Natural killer cell (primary cell): ENCODE data around the gene CEP68. TPM values are rescaled to one million over a fixed set of nuclear protein-coding genes. Genes with fewer than 3 reads are reported as not detected.
"Not testable (repeated sequence)": the region's sequence is repeated elsewhere in the genome, so short reads cannot be mapped to it uniquely, and the experiment has no call there.

Experiments
- ATAC-seq, 3 donors: fragments of 150-1000 bp in 2 of 3; fragments of 200-7000 bp in 1 of 3; cut with Tn5 transposase; 1 replicate in 1 of 3; 2 replicates in 2 of 3; pipeline ENCODE4 v1.10.0; 2021; ENCODE audit warnings: mild to moderate bottlenecking in 2 of 3, moderate library complexity in 2 of 3
- DNase-seq, 2 donors: peaks; one replicate each; pipeline versions ENCODE4 v3.0.0 to v3.0.0-alpha.2; 2013 to 2021; ENCODE audit warnings: mixed read lengths in 1 of 2
- H3K27ac ChIP-seq: one replicate; pipeline ENCODE4 v1.5.1; 2013; ENCODE audit warnings: mild to moderate bottlenecking, low read length
- H3K27me3 ChIP-seq: one replicate; pipeline ENCODE4 v1.6.1; 2013; ENCODE audit warnings: low read length; ENCODE audit not compliant: control insufficient read depth, insufficient read depth
- H3K36me3 ChIP-seq: one replicate; pipeline ENCODE4 v1.6.1; 2013; ENCODE audit warnings: low read length; ENCODE audit not compliant: control insufficient read depth, insufficient read depth
- H3K4me1 ChIP-seq: one replicate; pipeline ENCODE4 v1.6.1; 2013; ENCODE audit warnings: low read length; ENCODE audit not compliant: control insufficient read depth, insufficient read depth
- H3K4me3 ChIP-seq: one replicate; pipeline ENCODE4 v1.5.1; 2013; ENCODE audit warnings: low read length
- H3K9me3 ChIP-seq: one replicate; pipeline ENCODE4 v1.6.1; 2013; ENCODE audit warnings: low read length; ENCODE audit not compliant: control insufficient read depth, insufficient read depth
- H3K27ac Mint-ChIP-seq, 2 donors: one replicate each; pipeline ENCODE4 v1.8.0; 2022; ENCODE audit warnings: mild to moderate bottlenecking in 2 of 2, mixed read lengths in 2 of 2, moderate library complexity in 1 of 2
- H3K27me3 Mint-ChIP-seq, 2 donors: one replicate each; pipeline ENCODE4 v1.8.0; 2022; ENCODE audit warnings: low read depth in 2 of 2, mixed read lengths in 2 of 2
- H3K36me3 Mint-ChIP-seq: one replicate; pipeline ENCODE4 v1.8.0; 2022; ENCODE audit warnings: mixed read lengths
- H3K4me1 Mint-ChIP-seq, 2 donors: one replicate each; pipeline ENCODE4 v1.8.0; 2022; ENCODE audit warnings: mixed read lengths in 2 of 2
- H3K4me3 Mint-ChIP-seq: one replicate; pipeline ENCODE4 v1.8.0; 2022; ENCODE audit warnings: mild to moderate bottlenecking, moderate library complexity, mixed read lengths
- H3K9me3 Mint-ChIP-seq, 2 donors: one replicate each; pipeline ENCODE4 v1.8.0; 2022; ENCODE audit warnings: mixed read lengths in 2 of 2
- CTCF ChIP-seq: fragments of 200-600 bp; IDR thresholded peaks from one replicate; pipeline ENCODE4 v1.8.0; 2022; ENCODE audit warnings: antibody characterized with exemption
- WGBS: methylation state at CpG from one replicate; pipeline ENCODE4 v1.1.7; 2013; ENCODE audit warnings: missing lambda C conversion rate; ENCODE audit not compliant: insufficient coverage; 5-methylcytosine and 5-hydroxymethylcytosine counted together
- intact Hi-C: fragments of 100-400 bp; cut with micrococcal nuclease; formaldehyde crosslinking; loops from one replicate; pipeline ENCODE4 v1.14.2; 2022
- total RNA-seq, 4 donors: library from RNA; stranded (reverse); fragments of 120-200 nt in 1 of 4; gene quantifications; one replicate each; pipeline versions ENCODE4 v1.2.3 to v1.2.4, GENCODE V29; 2013 to 2022

CEP68 gene
- total RNA-seq, 3 donors from 2014 or later (not counting 1 experiment from before 2014, with no cell fraction given): 5.6 to 8.3 (median 5.8) TPM

- H3K9me3 ChIP-seq: no peaks in the 10 kb centered on the region
- Mint-ChIP-seq H3K9me3 (no peaks in the 10 kb centered on the region), H3K36me3 (no peaks in the 10 kb centered on the region), H3K27me3 (no peaks in the 10 kb centered on the region), H3K4me1 (peaks cover 22 to 23% of the 10 kb centered on the region in 2 donors), H3K4me3 (no peak overlapping the region), H3K27ac (no peak overlapping the region)
- H3K36me3 ChIP-seq: peaks cover 9% of the 10 kb centered on the region
- no peak for TF ChIP-seq CTCF
- ATAC-seq (no peak), DNase-seq (no peak)
- no peak overlapping the region for H3K27ac ChIP-seq
- peaks cover 25% of the 10 kb centered on the region for H3K4me1 ChIP-seq
- no peak overlapping the region for H3K4me3 ChIP-seq
- intact Hi-C loops: no loop called here
- no peaks in the 10 kb centered on the region for H3K27me3 ChIP-seq
- over 99% methylated on average over 5 of the region's 8 CpGs for WGBS
Observed at GRCh38 chr2:65019675-65020195, 36.5 kb upstream of the CEP68 start.

- H3K36me3 ChIP-seq, H3K27me3 ChIP-seq, ATAC-seq, H3K9me3 ChIP-seq, H3K9me3 Mint-ChIP-seq, H3K27me3 Mint-ChIP-seq, DNase-seq, H3K4me3 ChIP-seq, H3K4me3 Mint-ChIP-seq, intact Hi-C loops, H3K27ac Mint-ChIP-seq, H3K36me3 Mint-ChIP-seq, H3K27ac ChIP-seq: not testable (repeated sequence)
- H3K4me1 Mint-ChIP-seq: peaks cover 22 to 23% of the 10 kb centered on the region in 2 donors
- peaks cover 25% of the 10 kb centered on the region for H3K4me1 ChIP-seq
- 100% methylated on average over 1 of the region's 1 CpG for whole genome bisulfite sequencing
Observed at GRCh38 chr2:65020251-65020650, 36.0 kb upstream of the CEP68 start.

- Mint-ChIP-seq H3K4me1 (peaks cover 26 to 27% of the 10 kb centered on the region in 2 donors), H3K27ac (no peak overlapping the region), H3K36me3 (no peaks in the 10 kb centered on the region), H3K9me3 (no peaks in the 10 kb centered on the region), H3K4me3 (no peak overlapping the region), H3K27me3 (no peaks in the 10 kb centered on the region)
- 94% methylated on average over 11 of the region's 11 CpGs for WGBS
- Histone ChIP-seq H3K27ac (no peak overlapping the region), H3K4me1 (peaks cover 28% of the 10 kb centered on the region), H3K4me3 (no peak overlapping the region), H3K36me3 (peaks cover 9% of the 10 kb centered on the region), H3K9me3 (no peaks in the 10 kb centered on the region), H3K27me3 (no peaks in the 10 kb centered on the region)
- TF ChIP-seq CTCF: no peak
- no peak for DNase-seq
- intact Hi-C loops: no loop called here
- no peak for ATAC-seq
Observed at GRCh38 chr2:65020943-65021528, 35.2 kb upstream of the CEP68 start.

- H3K4me1 Mint-ChIP-seq: peaks cover 28 to 29% of the 10 kb centered on the region in 2 donors
- no peak for DNase-seq
- intact Hi-C loops: no loop called here
- TF ChIP-seq CTCF: no peak
- H3K27me3 Mint-ChIP-seq: no peaks in the 10 kb centered on the region
- no peak overlapping the region for H3K4me3 Mint-ChIP-seq
- no peak overlapping the region for H3K4me3 ChIP-seq
- no peak for ATAC-seq
- no peaks in the 10 kb centered on the region for H3K27me3 ChIP-seq
- H3K9me3 ChIP-seq: no peaks in the 10 kb centered on the region
- no peak overlapping the region for H3K27ac ChIP-seq
- no peaks in the 10 kb centered on the region for H3K36me3 Mint-ChIP-seq
- H3K4me1 ChIP-seq: peaks cover 33% of the 10 kb centered on the region
- H3K36me3 ChIP-seq: peaks cover 9% of the 10 kb centered on the region
- no peak overlapping the region for H3K27ac Mint-ChIP-seq
- H3K9me3 Mint-ChIP-seq: no peaks in the 10 kb centered on the region
- WGBS: 89% methylated on average over 4 of the region's 4 CpGs
Observed at GRCh38 chr2:65021709-65022108, 34.5 kb upstream of the CEP68 start.
